ENCODE results near the gene HS6ST1. TPM values are rescaled to one million over a fixed set of nuclear protein-coding genes. Genes with fewer than 3 reads are reported as not detected.

HS6ST1 gene
- total and polyA plus RNA-seq, 2 donors (not counting 3 experiments of a cell fraction or from before 2014, with no cell fraction given): 12.8 to 19.4 TPM

DNA sequence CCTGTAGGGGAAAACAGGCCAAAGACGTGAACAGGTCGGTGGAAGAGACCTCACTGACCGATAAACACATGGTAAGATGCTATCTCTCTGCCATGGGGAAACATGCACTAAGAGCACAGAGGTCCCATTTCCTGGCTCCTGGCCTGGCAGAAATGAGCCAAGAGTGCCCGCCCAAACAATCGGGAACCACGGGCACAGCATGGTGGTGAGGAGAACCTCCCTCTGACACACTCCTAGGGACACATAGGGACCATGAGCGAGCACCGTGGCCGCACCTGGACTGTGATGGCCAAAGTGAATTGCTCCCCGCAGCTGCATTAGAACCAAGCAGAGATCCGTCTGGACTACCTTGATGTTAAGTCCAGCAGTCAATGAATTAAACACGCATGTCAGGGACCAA, 11.1 kb downstream of the HS6ST1 start:
- dilution Hi-C loops (cut with MboI; ENCODE audit: extremely low pct_ligation_motif_present, low sequenced_read_pairs): no loop called here
- no peak for TF ChIP-seq MYC (IDR thresholded peaks at IDR 0.05; ENCODE audit: low read depth, low read length)
- TF ChIP-seq EZH2 (IDR thresholded peaks at IDR 0.05; ENCODE audit: borderline replicate concordance, low read depth, low read length, severe bottlenecking): no peak
- TF ChIP-seq JUN (IDR thresholded peaks at IDR 0.05; ENCODE audit: borderline replicate concordance, insufficient read depth, insufficient read length, low read depth): no peak
- TF ChIP-seq POLR2A (IDR thresholded peaks at IDR 0.05; ENCODE audit: low read depth, low read length): no peak
- TF ChIP-seq FOS (IDR thresholded peaks at IDR 0.05; ENCODE audit: borderline replicate concordance, insufficient read depth, low read length): no peak
- no peak for TF ChIP-seq GATA2 (IDR thresholded peaks at IDR 0.05; ENCODE audit: insufficient read depth, insufficient read length, low read depth, low read length)
- TF ChIP-seq POLR2AphosphoS5 (IDR thresholded peaks at IDR 0.05; ENCODE audit: insufficient read depth, low read depth, low read length): no peak
- no peak for TF ChIP-seq MAX (IDR thresholded peaks at IDR 0.05; ENCODE audit: insufficient read depth, insufficient read length)
- no peaks in the 10 kb centered on the region for H3K9me3 ChIP-seq (replicated peaks; ENCODE audit: control insufficient read depth, insufficient read depth, low read length)
- H3K27ac ChIP-seq (ENCODE audit: insufficient read depth, low read depth, low read length): no peak overlapping the region
- ChIA-PET POLR2A (no interaction called here), CTCF (no interaction called here)
- H3K4me3 ChIP-seq (replicated peaks in 1 of 3; ENCODE audit: insufficient read depth in 1 of 3, low read depth in 1 of 3, low read length in 3 of 3): no peak overlapping the region
- no peak overlapping the region for H2AFZ ChIP-seq (ENCODE audit: low read depth, low read length)
- FAIRE-seq (no peak), DNase-seq (ENCODE audit: low read depth, low spot score) (no peak)
- no peaks in the 10 kb centered on the region for H3K9me1 ChIP-seq (replicated peaks; ENCODE audit: control insufficient read depth, extremely low read depth, insufficient read depth, low read length)
- no peak overlapping the region for H3K4me2 ChIP-seq (ENCODE audit: insufficient read depth, low read length)
- H3K79me2 ChIP-seq (ENCODE audit: control insufficient read depth, insufficient read depth, low read length): no peaks in the 10 kb centered on the region
- no peaks in the 10 kb centered on the region for H3K27me3 ChIP-seq (ENCODE audit: control insufficient read depth in 2 of 2, insufficient read depth in 2 of 2, low read length in 2 of 2)
- no peaks in the 10 kb centered on the region for H4K20me1 ChIP-seq (replicated peaks; ENCODE audit: control insufficient read depth, extremely low read depth, insufficient read depth, low read length)
- H3K36me3 ChIP-seq (ENCODE audit: control insufficient read depth in 2 of 2, extremely low read depth in 1 of 2, insufficient read depth in 2 of 2, low read length in 2 of 2): no peaks in the 10 kb centered on the region
- BruUV-seq (replicated peaks): no TSS peak
- no peak overlapping the region for H3K9ac ChIP-seq (replicated peaks; ENCODE audit: extremely low read depth, insufficient read depth, low read length)
- H3K4me1 ChIP-seq (ENCODE audit: control insufficient read depth, extremely low read depth, insufficient read depth, low read length): peaks cover 4% of the 10 kb centered on the region
- intact Hi-C loops (cut with micrococcal nuclease): no loop called here

- Histone ChIP-seq H3K4me3 (replicated peaks in 1 of 3; ENCODE audit: insufficient read depth in 1 of 3, low read depth in 1 of 3, low read length in 3 of 3) (no peak overlapping the region), H3K4me1 (ENCODE audit: control insufficient read depth, extremely low read depth, insufficient read depth, low read length) (peaks cover 4% of the 10 kb centered on the region), H2AFZ (ENCODE audit: low read depth, low read length) (no peak overlapping the region), H3K9me3 (replicated peaks; ENCODE audit: control insufficient read depth, insufficient read depth, low read length) (no peaks in the 10 kb centered on the region), H3K27me3 (ENCODE audit: control insufficient read depth in 2 of 2, insufficient read depth in 2 of 2, low read length in 2 of 2) (no peaks in the 10 kb centered on the region), H3K9me1 (replicated peaks; ENCODE audit: control insufficient read depth, extremely low read depth, insufficient read depth, low read length) (no peaks in the 10 kb centered on the region), H4K20me1 (replicated peaks; ENCODE audit: control insufficient read depth, extremely low read depth, insufficient read depth, low read length) (no peaks in the 10 kb centered on the region), H3K27ac (ENCODE audit: insufficient read depth, low read depth, low read length) (no peak overlapping the region), H3K36me3 (ENCODE audit: control insufficient read depth in 2 of 2, extremely low read depth in 1 of 2, insufficient read depth in 2 of 2, low read length in 2 of 2) (no peaks in the 10 kb centered on the region), H3K79me2 (ENCODE audit: control insufficient read depth, insufficient read depth, low read length) (no peaks in the 10 kb centered on the region), H3K4me2 (ENCODE audit: insufficient read depth, low read length) (no peak overlapping the region), H3K9ac (replicated peaks; ENCODE audit: extremely low read depth, insufficient read depth, low read length) (no peak overlapping the region)
- TF ChIP-seq, protein P1, sequence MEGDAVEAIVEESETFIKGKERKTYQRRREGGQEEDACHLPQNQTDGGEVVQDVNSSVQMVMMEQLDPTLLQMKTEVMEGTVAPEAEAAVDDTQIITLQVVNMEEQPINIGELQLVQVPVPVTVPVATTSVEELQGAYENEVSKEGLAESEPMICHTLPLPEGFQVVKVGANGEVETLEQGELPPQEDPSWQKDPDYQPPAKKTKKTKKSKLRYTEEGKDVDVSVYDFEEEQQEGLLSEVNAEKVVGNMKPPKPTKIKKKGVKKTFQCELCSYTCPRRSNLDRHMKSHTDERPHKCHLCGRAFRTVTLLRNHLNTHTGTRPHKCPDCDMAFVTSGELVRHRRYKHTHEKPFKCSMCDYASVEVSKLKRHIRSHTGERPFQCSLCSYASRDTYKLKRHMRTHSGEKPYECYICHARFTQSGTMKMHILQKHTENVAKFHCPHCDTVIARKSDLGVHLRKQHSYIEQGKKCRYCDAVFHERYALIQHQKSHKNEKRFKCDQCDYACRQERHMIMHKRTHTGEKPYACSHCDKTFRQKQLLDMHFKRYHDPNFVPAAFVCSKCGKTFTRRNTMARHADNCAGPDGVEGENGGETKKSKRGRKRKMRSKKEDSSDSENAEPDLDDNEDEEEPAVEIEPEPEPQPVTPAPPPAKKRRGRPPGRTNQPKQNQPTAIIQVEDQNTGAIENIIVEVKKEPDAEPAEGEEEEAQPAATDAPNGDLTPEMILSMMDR (IDR thresholded peaks at IDR 0.05; ENCODE audit: extremely low read depth in 1 of 2, insufficient read depth in 1 of 2, low read depth in 1 of 2, low read length in 2 of 2): no peak
- TF ChIP-seq GATA2 (IDR thresholded peaks at IDR 0.05; ENCODE audit: insufficient read depth, insufficient read length, low read depth, low read length) (no peak), FOS (IDR thresholded peaks at IDR 0.05; ENCODE audit: borderline replicate concordance, insufficient read depth, low read length) (no peak), POLR2AphosphoS5 (IDR thresholded peaks at IDR 0.05; ENCODE audit: insufficient read depth, low read depth, low read length) (no peak), EZH2 (IDR thresholded peaks at IDR 0.05; ENCODE audit: borderline replicate concordance, low read depth, low read length, severe bottlenecking) (no peak), MAX (IDR thresholded peaks at IDR 0.05; ENCODE audit: insufficient read depth, insufficient read length) (no peak), JUN (IDR thresholded peaks at IDR 0.05; ENCODE audit: borderline replicate concordance, insufficient read depth, insufficient read length, low read depth) (no peak), MYC (IDR thresholded peaks at IDR 0.05; ENCODE audit: low read depth, low read length) (no peak), POLR2A (IDR thresholded peaks at IDR 0.05; ENCODE audit: low read depth, low read length) (no peak)
- FAIRE-seq: no peak
- dilution Hi-C loops (cut with MboI; ENCODE audit: extremely low pct_ligation_motif_present, low sequenced_read_pairs): no loop called here
- BruUV-seq (replicated peaks): no TSS peak
- intact Hi-C loops (cut with micrococcal nuclease): no loop called here
- CTCF ChIA-PET: no interaction called here
- POLR2A ChIA-PET: no interaction called here
- no peak for DNase-seq (ENCODE audit: low read depth, low spot score)
Observed at GRCh38 chr2:128306931-128307460, 11.7 kb downstream of the HS6ST1 start.
